ENCODE data around the gene C10orf53.

GRCh38 chr10:49700211-49700610, 20.8 kb downstream of the C10orf53 start:
- TF ChIP-seq CTCF (conservative IDR thresholded peaks at IDR 0.05; ENCODE audit: low read length) (no peak), EZH2phosphoT487 (IDR thresholded peaks at IDR 0.05; ENCODE audit: borderline replicate concordance) (no peak)
